ENCODE results near the gene SWAP70.
A peak's percentile ranks its signal among the peaks of the same experiment; 100 is the strongest.

Gene SWAP70

GRCh38 chr11:9651899-9652748, 11.8 kb upstream of the SWAP70 start:
- DNase-seq = no peak

- DNase-seq = no peak
Measured at GRCh38 chr11:9653871-9654270, 10.0 kb upstream of the SWAP70 start.

GRCh38 chr11:9656864-9657263, 7.0 kb upstream of the SWAP70 start:
- no peak for DNase-seq

- DNase-seq = no peak
Measured at GRCh38 chr11:9657531-9657930, 6.3 kb upstream of the SWAP70 start.

GRCh38 chr11:9660886-9661285, 3.0 kb upstream of the SWAP70 start:
- no peak for DNase-seq

- no peak for DNase-seq
Measured at GRCh38 chr11:9662273-9662672, 1.6 kb upstream of the SWAP70 start.

GRCh38 chr11:9664276-9665171, 647 bp downstream of the SWAP70 start:
- peak in 1 of 5 donors; percentile 20 for DNase-seq

- DNase-seq = no peak
Measured at GRCh38 chr11:9665749-9666148, 1.9 kb downstream of the SWAP70 start.

- no peak for DNase-seq
Measured at GRCh38 chr11:9669954-9670353, 6.1 kb downstream of the SWAP70 start.

- no peak for DNase-seq
Measured at GRCh38 chr11:9672288-9672916, 8.5 kb downstream of the SWAP70 start.

GRCh38 chr11:9672918-9673317, 9.0 kb downstream of the SWAP70 start:
- no peak for DNase-seq

GRCh38 chr11:9675691-9676090, 11.8 kb downstream of the SWAP70 start:
- DNase-seq = no peak

GRCh38 chr11:9677951-9678350, 14.1 kb downstream of the SWAP70 start:
- DNase-seq = no peak

- DNase-seq = no peak
Measured at GRCh38 chr11:9678576-9678975, 14.7 kb downstream of the SWAP70 start.

- DNase-seq = no peak
Measured at GRCh38 chr11:9680028-9680427, 16.2 kb downstream of the SWAP70 start.

- DNase-seq = no peak
Measured at GRCh38 chr11:9681583-9682372, 17.9 kb downstream of the SWAP70 start.

GRCh38 chr11:9687711-9688477, 24.0 kb downstream of the SWAP70 start:
- DNase-seq = no peak

GRCh38 chr11:9688716-9689511, 25.0 kb downstream of the SWAP70 start:
- DNase-seq = peak in 1 of 5 donors; percentile 29

- DNase-seq = no peak
Measured at GRCh38 chr11:9689721-9690120, 25.8 kb downstream of the SWAP70 start.

GRCh38 chr11:9691865-9692264, 28.0 kb downstream of the SWAP70 start:
- DNase-seq = no peak

- DNase-seq = no peak
Measured at GRCh38 chr11:9692691-9693090, 28.8 kb downstream of the SWAP70 start.
